Heart left ventricle (tissue), 16 donors: Measurements from ENCODE around the gene VEZF1. TPM values are rescaled to one million over a fixed set of nuclear protein-coding genes. Genes with fewer than 3 reads are reported as not detected.

Source experiments
- ATAC-seq, 4 donors: fragments of 200-7000 bp; cut with Tn5 transposase; one replicate each; pipeline ENCODE4 v1.9.1; 2020 to 2022; ENCODE audit warnings: moderate library complexity in 4 of 4, mild to moderate bottlenecking in 3 of 4, moderate number of reproducible peaks in 1 of 4
- DNase-seq, 5 donors: peaks; one replicate each; pipeline ENCODE4 v3.0.0-alpha.2; 2020
- H3K27ac ChIP-seq, 12 donors: fragments of 200-600 bp; sonication (generic) in 4 of 12; one replicate each; pipeline versions ENCODE4 v1.5.0 to v1.8.0; 2016 to 2022; ENCODE audit warnings: mild to moderate bottlenecking in 2 of 12
- H3K27me3 ChIP-seq, 9 donors: fragments of 200-600 bp; sonication (generic) in 2 of 9; one replicate each; pipeline versions ENCODE4 v1.5.1 to v1.8.0; 2016 to 2022; ENCODE audit warnings: mild to moderate bottlenecking in 3 of 9
- H3K36me3 ChIP-seq, 9 donors: fragments of 200-600 bp; sonication (generic) in 2 of 9; one replicate each; pipeline versions ENCODE4 v1.5.0 to v1.8.0; 2018 to 2022; ENCODE audit warnings: mild to moderate bottlenecking in 2 of 9
- H3K4me1 ChIP-seq, 12 donors: fragments of 200-600 bp; sonication (generic) in 4 of 12; one replicate each; pipeline versions ENCODE4 v1.5.0 to v1.8.0; 2016 to 2022; ENCODE audit warnings: mild to moderate bottlenecking in 3 of 12
- H3K4me3 ChIP-seq, 12 donors: fragments of 200-600 bp; sonication (generic) in 4 of 12; one replicate each; pipeline versions ENCODE4 v1.5.0 to v1.8.0; 2017 to 2022; ENCODE audit warnings: mild to moderate bottlenecking in 9 of 12, moderate library complexity in 4 of 12
- H3K9me3 ChIP-seq, 12 donors: fragments of 200-600 bp; sonication (generic) in 4 of 12; one replicate each; pipeline versions ENCODE4 v1.5.0 to v1.8.0; 2016 to 2022; ENCODE audit warnings: mild to moderate bottlenecking in 1 of 12
- CTCF ChIP-seq, 12 donors: fragments of 200-600 bp; sonication (generic) in 4 of 12; IDR thresholded peaks; one replicate each; pipeline versions ENCODE4 v1.5.0 to v1.8.0; 2018 to 2022; ENCODE audit warnings: antibody characterized with exemption in 12 of 12, mild to moderate bottlenecking in 5 of 12
- POLR2A ChIP-seq, 2 donors: fragments of 450-650 bp; IDR thresholded peaks; one replicate each; pipeline ENCODE4 v1.6.1; 2017; ENCODE audit warnings: antibody characterized with exemption in 2 of 2, mild to moderate bottlenecking in 2 of 2, moderate library complexity in 2 of 2
- WGBS, 4 donors: extraction: QIAGEN DNeasy Blood & Tissue Kit in 2 of 4; methylation state at CpG; one replicate each; pipeline versions ENCODE4 v1.1.5 to v1.1.7; 2013 to 2018; 5-methylcytosine and 5-hydroxymethylcytosine counted together
- intact Hi-C, 10 donors: fragments of 100-400 bp; cut with DNase I; formaldehyde crosslinking; loops; one replicate each; pipeline versions ENCODE4 v1.11.1 to v1.14.2; 2022
- polyA plus RNA-seq, 2 donors: library from polyadenylated mRNA; stranded (reverse); fragments of 200-250 nt; gene quantifications; one replicate each; pipeline ENCODE4 v1.2.3, GENCODE V29; 2013
- total RNA-seq, 9 donors: library from RNA; depleted of rRNA in 2 of 9; stranded (reverse); fragments of >200 nt in 2 of 9; fragmentation: NEBNext Ultra II Directional in 3 of 9; extraction: Animal tissue kit (Norgen Biotek cat#: 25700) in 3 of 9; gene quantifications; one replicate each; pipeline versions ENCODE4 v1.1.0 to v1.2.4, GENCODE V29; 2016 to 2023
- donor health status: ischemic (EF 13 %, LVEDD 7.1; RV severe dilation, severe dysfunction).
- donor health status: healthy with polysubstance abuse.
- donor health status: DM: no; HTN: yes; CAD: no.
- donor health status: DM: no; HTN: no; CAD: no.
- donor health status: ischemic (EF 25% LVEDD 6.9; RV normal size, moderate dysfunction).
- donor health status: ischemic (EF 25% LVEDD 5.7; RV mildly dilated, moderate dysfunction).
- donor health status: healthy.
- donor health status: DM: yes; HTN: yes; CAD: no.
- donor health status: ischemic (EF 35%, LVEDD 5.7; RV mildly dilated, moderate dysfunction).
- donor health status: nonischemic (EF 11% LVEDD 7.7; RV severe dilation, severe dysfunction).
- donor health status: DM: yes; HTN: yes; CAD: no.
- donor health status: PGD.
- donor health status: ischemic (EF 29% LVEDD 5.4; RV normal size, mild dysfunction).
- donor health status: nonischemic (EF 23%, LVEDD 6.1; RV moderate dilation, normal function).

VEZF1 gene
- total and polyA plus RNA-seq, 11 donors, result 18.2 to 85.6 (median 62.3) TPM

GRCh38 chr17:57957886-57958285, 30.2 kb downstream of the VEZF1 start:
- Histone ChIP-seq H3K4me3 (no peak overlapping the region), H3K4me1 (peaks cover 0 to 32% (median 23%) of the 10 kb centered on the region in 12 donors), H3K9me3 (no peaks in the 10 kb centered on the region), H3K27ac (no peak overlapping the region), H3K36me3 (no peaks in the 10 kb centered on the region), H3K27me3 (peaks cover 0 to 4% (median 0%) of the 10 kb centered on the region in 9 donors)
- no peak for ATAC-seq
- intact Hi-C loops, result loop anchor here in 4 of 10 donors (5.0 kb wide), 5 partner anchors 41 to 81 kb away; no protein-coding TSS in a partner anchor
- 88 to 94% (median 94%) methylated on average over 3 of the region's 3 CpGs for WGBS, 4 donors
- no peak for TF ChIP-seq POLR2A (IDR thresholded peaks at IDR 0.05)
- TF ChIP-seq CTCF (IDR thresholded peaks at IDR 0.05), result no peak
- peak in 1 of 5 donors; percentile 2 for DNase-seq

- no peaks in the 10 kb centered on the region for H3K36me3 ChIP-seq
- ATAC-seq (no peak), DNase-seq (peak in 1 of 5 donors; percentile 8)
- TF ChIP-seq POLR2A (IDR thresholded peaks at IDR 0.05) (no peak), CTCF (IDR thresholded peaks at IDR 0.05) (no peak)
- 91 to 98% (median 96%) methylated on average over 8 of the region's 8 CpGs for WGBS, 4 donors
- H3K4me1 ChIP-seq, result peaks cover 0 to 38% (median 29%) of the 10 kb centered on the region in 12 donors
- H3K27me3 ChIP-seq, result peaks cover 0 to 4% (median 0%) of the 10 kb centered on the region in 9 donors
- H3K4me3 ChIP-seq, result no peak overlapping the region
- intact Hi-C loops, result loop anchor here in 4 of 10 donors (5.0 kb wide), 5 partner anchors 40 to 80 kb away; no protein-coding TSS in a partner anchor
- no peak overlapping the region for H3K27ac ChIP-seq
- H3K9me3 ChIP-seq, result no peaks in the 10 kb centered on the region
These were observed 30.8 kb downstream of the VEZF1 start for GRCh38 chr17:57957120-57957850.

GRCh38 chr17:57956291-57957119, 31.5 kb downstream of the VEZF1 start:
- ATAC-seq (no peak), DNase-seq (peak in 1 of 5 donors; percentile 4)
- TF ChIP-seq POLR2A (IDR thresholded peaks at IDR 0.05) (no peak), CTCF (IDR thresholded peaks at IDR 0.05) (no peak)
- WGBS, 4 donors, result 63 to 69% (median 67%) methylated on average over 12 to 13 of the region's 13 CpGs
- Histone ChIP-seq H3K4me1 (peaks cover 0 to 46% (median 35%) of the 10 kb centered on the region in 12 donors), H3K36me3 (no peaks in the 10 kb centered on the region), H3K27ac (peak overlapping the region in 6 of 12 donors; percentile 86 to 100 (median 90)), H3K9me3 (no peaks in the 10 kb centered on the region), H3K27me3 (peaks cover 0 to 4% (median 0%) of the 10 kb centered on the region in 9 donors), H3K4me3 (peak overlapping the region in 2 of 12 donors; percentile 78 to 88)
- intact Hi-C loops, result loop anchor here in 4 of 10 donors (5.0 kb wide), 5 partner anchors 39 to 79 kb away; no protein-coding TSS in a partner anchor
